Measurements from ENCODE around the gene TNFSF13. TPM values are rescaled to one million over a fixed set of nuclear protein-coding genes. Genes with fewer than 3 reads are reported as not detected.

TNFSF13 gene
- total RNA-seq, 1 donor from 2014 or later, result 4.1 TPM

GRCh38 chr17:7552621-7553051 is 5.9 kb upstream of the TNFSF13 start:
- Mint-ChIP-seq H3K9me3 (ENCODE audit: low read depth) (no peaks in the 10 kb centered on the region), H3K4me1 (ENCODE audit: low read depth) (peaks cover 29% of the 10 kb centered on the region), H3K27ac (no peak overlapping the region), H3K4me3 (ENCODE audit: low read depth) (no peak overlapping the region), H3K27me3 (no peaks in the 10 kb centered on the region), H3K36me3 (ENCODE audit: insufficient read depth) (peaks cover 1% of the 10 kb centered on the region)
- DNase-seq (ENCODE audit: low spot score, unreplicated experiment), result no peak
- no peak for TF ChIP-seq CTCF (IDR thresholded peaks at IDR 0.05; ENCODE audit: unreplicated experiment)

- peaks cover 31% of the 10 kb centered on the region for H3K4me1 Mint-ChIP-seq (ENCODE audit: low read depth)
- TF ChIP-seq CTCF (IDR thresholded peaks at IDR 0.05; ENCODE audit: unreplicated experiment), result no peak
- H3K27me3 Mint-ChIP-seq, result no peaks in the 10 kb centered on the region
- no peaks in the 10 kb centered on the region for H3K9me3 Mint-ChIP-seq (ENCODE audit: low read depth)
- peaks cover 1% of the 10 kb centered on the region for H3K36me3 Mint-ChIP-seq (ENCODE audit: insufficient read depth)
- no peak overlapping the region for H3K4me3 Mint-ChIP-seq (ENCODE audit: low read depth)
- H3K27ac Mint-ChIP-seq, result no peak overlapping the region
- no peak for DNase-seq (ENCODE audit: low spot score, unreplicated experiment)
These were observed 5.2 kb upstream of the TNFSF13 start for GRCh38 chr17:7553356-7553755.

- H3K4me1 Mint-ChIP-seq (ENCODE audit: low read depth), result peaks cover 28% of the 10 kb centered on the region
- H3K27ac Mint-ChIP-seq, result peak overlapping the region; percentile 46
These were observed 3.1 kb upstream of the TNFSF13 start for GRCh38 chr17:7555320-7555948.

GRCh38 chr17:7556627-7557026 is 1.9 kb upstream of the TNFSF13 start:
- Mint-ChIP-seq H3K9me3 (ENCODE audit: low read depth) (no peaks in the 10 kb centered on the region), H3K27me3 (no peaks in the 10 kb centered on the region), H3K27ac (peak overlapping the region; percentile 30), H3K4me3 (ENCODE audit: low read depth) (no peak overlapping the region), H3K4me1 (ENCODE audit: low read depth) (peaks cover 29% of the 10 kb centered on the region), H3K36me3 (ENCODE audit: insufficient read depth) (peaks cover 1% of the 10 kb centered on the region)
- no peak for DNase-seq (ENCODE audit: low spot score, unreplicated experiment)
- no peak for TF ChIP-seq CTCF (IDR thresholded peaks at IDR 0.05; ENCODE audit: unreplicated experiment)

More at GRCh38 chr17:7555320-7555948, 3.1 kb upstream of the TNFSF13 start:
- Mint-ChIP-seq H3K9me3 (ENCODE audit: low read depth) (no peaks in the 10 kb centered on the region), H3K27me3 (no peaks in the 10 kb centered on the region), H3K4me3 (ENCODE audit: low read depth) (no peak overlapping the region), H3K36me3 (ENCODE audit: insufficient read depth) (peaks cover 1% of the 10 kb centered on the region)
- DNase-seq (ENCODE audit: low spot score, unreplicated experiment), result no peak
- TF ChIP-seq CTCF (IDR thresholded peaks at IDR 0.05; ENCODE audit: unreplicated experiment), result peak; percentile 44

GRCh38 chr17:7557147-7557764 is 1.3 kb upstream of the TNFSF13 start:
- peaks cover 27% of the 10 kb centered on the region for H3K4me1 Mint-ChIP-seq (ENCODE audit: low read depth)
- DNase-seq (ENCODE audit: low spot score, unreplicated experiment), result no peak

More at GRCh38 chr17:7557147-7557764, 1.3 kb upstream of the TNFSF13 start:
- Mint-ChIP-seq H3K27me3 (no peaks in the 10 kb centered on the region), H3K9me3 (ENCODE audit: low read depth) (no peaks in the 10 kb centered on the region), H3K36me3 (ENCODE audit: insufficient read depth) (peaks cover 1% of the 10 kb centered on the region), H3K4me3 (ENCODE audit: low read depth) (no peak overlapping the region), H3K27ac (no peak overlapping the region)
- TF ChIP-seq CTCF (IDR thresholded peaks at IDR 0.05; ENCODE audit: unreplicated experiment), result no peak

Measured in progenitor cell of endocrine pancreas (in vitro differentiated cells).